Colonic mucosa (tissue), 4 donors: ENCODE results near the gene RPL14. TPM values are rescaled to one million over a fixed set of nuclear protein-coding genes. Genes with fewer than 3 reads are reported as not detected.

Experiments used
- DNase-seq: peaks from one replicate; pipeline ENCODE4 v3.0.0-alpha.2; 2020
- H3K27ac ChIP-seq: fragments of 200-600 bp; one replicate; pipeline ENCODE4 v1.8.0; 2021
- H3K27me3 ChIP-seq: fragments of 200-600 bp; one replicate; pipeline ENCODE4 v1.8.0; 2021
- H3K36me3 ChIP-seq: fragments of 200-600 bp; one replicate; pipeline ENCODE4 v1.8.0; 2021
- H3K4me1 ChIP-seq: fragments of 200-600 bp; one replicate; pipeline ENCODE4 v1.8.0; 2021; ENCODE audit warnings: mild to moderate bottlenecking
- H3K4me3 ChIP-seq: fragments of 200-600 bp; one replicate; pipeline ENCODE4 v1.8.0; 2021
- H3K9ac ChIP-seq, 2 donors: one replicate each; pipeline ENCODE4 v1.7.0; 2013; ENCODE audit warnings: control low read depth in 2 of 2, low read depth in 2 of 2, low read length in 2 of 2
- H3K9me3 ChIP-seq: fragments of 200-600 bp; one replicate; pipeline ENCODE4 v1.8.0; 2021
- intact Hi-C: fragments of 100-400 bp; cut with DNase I; formaldehyde crosslinking; loops from one replicate; pipeline ENCODE4 v1.14.1; 2022
- total RNA-seq, 2 donors: library from RNA; stranded (reverse); fragmentation: NEBNext Ultra II Directional in 1 of 2; extraction: Animal tissue kit (Norgen Biotek cat#: 25700) in 1 of 2; gene quantifications; one replicate each; pipeline ENCODE4 v1.2.1, GENCODE V29; 2021
- TF ChIP-seq, protein P1 (sequence below): fragments of 200-600 bp; IDR thresholded peaks from one replicate; pipeline ENCODE4 v1.8.0; 2022; ENCODE audit warnings: antibody characterized with exemption, mild to moderate bottlenecking
- donor health status: healthy.
- donor health status: DM: no; HTN: no; CAD: no.
- donor health status: DM: no; HTN: no; CAD: no.

Gene RPL14
- total RNA-seq, 2 donors from 2014 or later, result 1,699 to 1,906 TPM

DNA sequence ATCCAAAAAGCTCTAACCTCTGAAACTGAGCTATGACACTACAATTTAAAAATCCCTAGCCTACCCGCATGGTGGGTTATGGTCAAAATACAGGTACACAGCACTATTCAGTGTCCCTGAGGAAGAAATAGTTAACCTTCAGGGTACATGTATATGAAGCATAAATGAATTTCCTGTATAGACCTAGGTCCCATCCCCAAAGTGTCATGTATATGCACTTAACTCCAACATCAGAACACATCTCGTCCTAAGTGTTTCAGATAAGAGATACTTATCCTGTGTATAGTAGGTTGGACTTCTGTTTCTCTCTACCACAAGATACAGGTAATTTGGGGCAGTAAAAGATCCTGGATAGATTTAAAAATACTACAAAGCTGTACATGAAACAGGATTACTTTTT is 6.4 kb downstream of the RPL14 start:
- Histone ChIP-seq H3K9me3 (no peaks in the 10 kb centered on the region), H3K27ac (no peak overlapping the region), H3K36me3 (peaks cover 25% of the 10 kb centered on the region), H3K4me3 (no peak overlapping the region), H3K9ac (no peak overlapping the region), H3K4me1 (no peaks in the 10 kb centered on the region), H3K27me3 (no peaks in the 10 kb centered on the region)
- no peak for DNase-seq
- TF ChIP-seq, protein P1, sequence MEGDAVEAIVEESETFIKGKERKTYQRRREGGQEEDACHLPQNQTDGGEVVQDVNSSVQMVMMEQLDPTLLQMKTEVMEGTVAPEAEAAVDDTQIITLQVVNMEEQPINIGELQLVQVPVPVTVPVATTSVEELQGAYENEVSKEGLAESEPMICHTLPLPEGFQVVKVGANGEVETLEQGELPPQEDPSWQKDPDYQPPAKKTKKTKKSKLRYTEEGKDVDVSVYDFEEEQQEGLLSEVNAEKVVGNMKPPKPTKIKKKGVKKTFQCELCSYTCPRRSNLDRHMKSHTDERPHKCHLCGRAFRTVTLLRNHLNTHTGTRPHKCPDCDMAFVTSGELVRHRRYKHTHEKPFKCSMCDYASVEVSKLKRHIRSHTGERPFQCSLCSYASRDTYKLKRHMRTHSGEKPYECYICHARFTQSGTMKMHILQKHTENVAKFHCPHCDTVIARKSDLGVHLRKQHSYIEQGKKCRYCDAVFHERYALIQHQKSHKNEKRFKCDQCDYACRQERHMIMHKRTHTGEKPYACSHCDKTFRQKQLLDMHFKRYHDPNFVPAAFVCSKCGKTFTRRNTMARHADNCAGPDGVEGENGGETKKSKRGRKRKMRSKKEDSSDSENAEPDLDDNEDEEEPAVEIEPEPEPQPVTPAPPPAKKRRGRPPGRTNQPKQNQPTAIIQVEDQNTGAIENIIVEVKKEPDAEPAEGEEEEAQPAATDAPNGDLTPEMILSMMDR, result no peak
- intact Hi-C loops, result no loop called here

DNA sequence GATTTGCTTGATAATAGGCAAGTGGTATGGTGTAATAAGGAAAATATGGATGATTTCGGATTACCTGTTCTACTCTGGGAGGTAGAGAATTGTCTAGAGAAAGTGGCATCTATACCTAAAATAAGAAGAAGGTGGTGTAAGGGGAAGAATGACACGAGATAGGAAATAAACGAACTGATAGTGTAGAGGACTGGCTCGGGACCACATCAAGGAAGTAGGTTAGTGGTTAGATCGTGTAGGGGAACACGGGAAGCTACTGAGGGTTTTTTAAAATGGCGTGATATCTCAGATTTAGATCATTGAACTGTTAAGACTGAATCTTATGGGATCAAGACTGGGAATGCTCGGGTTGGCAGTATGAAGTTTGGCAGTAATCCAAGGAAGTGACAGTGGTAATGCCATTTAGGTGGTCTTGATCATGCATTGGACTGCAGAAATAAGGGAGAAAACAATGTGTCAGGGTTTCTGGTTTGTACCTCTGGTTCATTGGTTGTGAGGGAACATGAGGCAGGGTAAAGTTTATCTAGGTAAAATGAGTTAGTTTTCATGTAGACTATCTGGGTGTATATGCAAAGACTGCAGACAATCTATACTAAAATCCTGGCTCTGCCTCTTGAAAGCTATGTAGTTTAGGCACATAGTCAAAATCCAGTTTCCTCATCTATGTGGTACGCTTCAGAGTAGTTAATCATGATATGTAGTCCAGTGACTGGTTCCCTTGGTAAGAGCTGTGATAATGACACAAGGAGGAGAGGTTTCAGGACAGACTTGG is 7.4 kb downstream of the RPL14 start:
- intact Hi-C loops, result no loop called here
- Histone ChIP-seq H3K9me3 (no peaks in the 10 kb centered on the region), H3K4me3 (no peak overlapping the region), H3K27me3 (no peaks in the 10 kb centered on the region), H3K36me3 (peaks cover 20% of the 10 kb centered on the region), H3K4me1 (no peaks in the 10 kb centered on the region), H3K27ac (no peak overlapping the region), H3K9ac (no peak overlapping the region)
- TF ChIP-seq, protein P1, result no peak
- no peak for DNase-seq

DNA sequence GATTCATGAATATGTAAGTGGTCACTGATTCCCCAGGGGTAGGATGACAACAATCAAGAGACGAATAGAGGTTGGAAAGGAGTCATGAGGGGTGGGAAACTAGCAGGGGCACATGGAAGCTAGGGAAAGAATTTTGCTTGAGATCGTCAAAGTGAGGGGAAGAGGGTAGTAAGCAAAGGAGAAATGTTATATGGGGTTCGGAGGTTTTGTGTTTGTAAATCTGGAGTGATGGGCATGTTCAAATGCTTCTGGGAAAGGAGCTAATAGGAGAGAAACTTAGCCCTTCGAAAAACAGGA is 7.9 kb downstream of the RPL14 start:
- Histone ChIP-seq H3K4me1 (no peaks in the 10 kb centered on the region), H3K27me3 (no peaks in the 10 kb centered on the region), H3K9me3 (no peaks in the 10 kb centered on the region), H3K9ac (no peak overlapping the region), H3K27ac (no peak overlapping the region), H3K36me3 (peaks cover 20% of the 10 kb centered on the region), H3K4me3 (no peak overlapping the region)
- TF ChIP-seq, protein P1, result no peak
- DNase-seq, result no peak
- intact Hi-C loops, result no loop called here

DNA sequence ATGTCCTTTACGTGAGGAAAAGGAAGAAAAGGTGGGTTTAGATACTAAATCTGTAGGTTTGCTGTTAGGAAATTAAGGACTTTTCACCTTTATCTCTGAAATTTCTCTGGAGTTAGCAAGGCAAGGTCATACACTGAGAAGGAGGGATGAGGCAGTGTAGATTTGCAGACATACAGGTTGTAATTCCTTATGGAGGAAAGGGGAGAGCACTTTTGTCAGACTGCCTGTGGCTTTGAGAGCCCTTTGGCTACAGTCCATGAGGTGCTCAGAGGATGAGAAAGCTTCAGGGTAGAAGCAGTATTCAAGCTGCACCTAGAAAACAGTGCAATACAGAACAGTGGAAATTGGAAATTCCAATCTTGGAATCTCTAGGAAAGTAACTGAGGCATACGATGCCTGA is 8.3 kb downstream of the RPL14 start:
- Histone ChIP-seq H3K27ac (no peak overlapping the region), H3K36me3 (peaks cover 16% of the 10 kb centered on the region), H3K9me3 (no peaks in the 10 kb centered on the region), H3K27me3 (no peaks in the 10 kb centered on the region), H3K4me1 (no peaks in the 10 kb centered on the region), H3K4me3 (no peak overlapping the region), H3K9ac (no peak overlapping the region)
- DNase-seq, result no peak
- intact Hi-C loops, result no loop called here
- TF ChIP-seq, protein P1, result no peak

DNA sequence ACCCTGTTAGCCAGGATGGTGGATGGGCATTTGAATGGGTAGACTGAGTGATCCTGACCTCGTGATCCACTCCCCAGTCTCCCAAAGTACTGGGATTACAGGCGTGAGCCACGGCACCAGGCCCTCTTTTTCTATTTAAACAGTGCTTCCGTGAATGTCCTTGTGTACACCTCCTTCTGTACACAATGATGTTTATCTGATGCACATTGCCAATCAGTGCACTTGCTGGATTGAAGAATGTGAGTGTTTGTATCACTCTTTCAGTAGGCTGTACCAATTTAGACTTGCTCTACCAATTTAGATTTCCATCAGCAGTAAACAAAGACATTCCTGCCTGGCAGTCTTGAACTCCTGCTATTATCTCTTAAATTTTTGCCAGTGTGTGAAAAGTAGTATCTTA is 10.9 kb downstream of the RPL14 start:
- Histone ChIP-seq H3K9me3 (no peaks in the 10 kb centered on the region), H3K36me3 (peaks cover 7% of the 10 kb centered on the region), H3K27ac (no peak overlapping the region), H3K27me3 (no peaks in the 10 kb centered on the region), H3K4me1 (no peaks in the 10 kb centered on the region), H3K4me3 (no peak overlapping the region), H3K9ac (no peak overlapping the region)
- TF ChIP-seq, protein P1, result no peak
- no peak for DNase-seq
- intact Hi-C loops, result no loop called here
